HG03457 (cell line): ENCODE data around the gene ALAS1.
A peak's percentile ranks its signal among the peaks of the same experiment; 100 is the strongest.

ENCODE experiments used
- ATAC-seq: cut with Tn5 transposase; IDR thresholded peaks from one replicate; pipeline ENCODE4 v1.9.1; 2021; ENCODE audit warnings: moderate number of reproducible peaks; ENCODE audit not compliant: unreplicated experiment

ALAS1 gene

GRCh38 chr3:52233968-52234367 is 36.0 kb downstream of the ALAS1 start:
- no peak for ATAC-seq

GRCh38 chr3:52234516-52235447 is 36.8 kb downstream of the ALAS1 start:
- no peak for ATAC-seq

GRCh38 chr3:52236424-52236886 is 38.5 kb downstream of the ALAS1 start:
- no peak for ATAC-seq

GRCh38 chr3:52237006-52237656 is 39.2 kb downstream of the ALAS1 start:
- no peak for ATAC-seq

GRCh38 chr3:52237657-52238172 is 39.8 kb downstream of the ALAS1 start:
- no peak for ATAC-seq

- ATAC-seq = no peak
Measured at GRCh38 chr3:52238193-52238760, 40.3 kb downstream of the ALAS1 start.

- ATAC-seq = peak; percentile 60
Measured at GRCh38 chr3:52238761-52239701, 41.1 kb downstream of the ALAS1 start, which contains the start of gene TWF2. TWF2 (minus strand) TSS chr3:52239158; CDS start chr3:52239016, 142 bp downstream.

- ATAC-seq = no peak
Measured at GRCh38 chr3:52240059-52240885, 42.3 kb downstream of the ALAS1 start.

GRCh38 chr3:52240886-52241370 is 43.0 kb downstream of the ALAS1 start:
- ATAC-seq = no peak

- no peak for ATAC-seq
Measured at GRCh38 chr3:52242039-52242438, 44.1 kb downstream of the ALAS1 start.

GRCh38 chr3:52243791-52244628 is 46.0 kb downstream of the ALAS1 start:
- ATAC-seq = peak; percentile 41

- no peak for ATAC-seq
Measured at GRCh38 chr3:52245322-52246263, 47.6 kb downstream of the ALAS1 start, which contains the start of gene PPM1M. PPM1M (plus strand) TSS chr3:52245759; CDS start chr3:52245825, 66 bp downstream.

- no peak for ATAC-seq
Measured at GRCh38 chr3:52246264-52246620, 48.3 kb downstream of the ALAS1 start.

GRCh38 chr3:52246728-52247408 is 48.9 kb downstream of the ALAS1 start:
- no peak for ATAC-seq

GRCh38 chr3:52247409-52248164 is 49.6 kb downstream of the ALAS1 start:
- no peak for ATAC-seq

- no peak for ATAC-seq
Measured at GRCh38 chr3:52248165-52248541, 50.2 kb downstream of the ALAS1 start.
